HepG2 (cell line): ENCODE data around the gene ZNRD2. TPM values are rescaled to one million over a fixed set of nuclear protein-coding genes. Genes with fewer than 3 reads are reported as not detected.
A peak's percentile ranks its signal among the peaks of the same experiment; 100 is the strongest.

Experiments used
- ATAC-seq: fragments of 200-7000 bp; cut with Tn5 transposase; 3 replicates; pipeline ENCODE4 v1.9.1; 2020; ENCODE audit warnings: mild to moderate bottlenecking, moderate library complexity
- BruUV-seq: library from RNA; stranded (reverse); fragments of 400-500 nt; replicated peaks from 2 replicates; lab custom pipeline; 2021; lab: Mats Ljungman, UMichigan
- CTCF ChIA-PET: fragments of 300-600 bp; formaldehyde crosslinking; extraction: SDS; loops from one replicate; lab custom pipeline; 2021; ENCODE audit warnings: low total read pairs, inconsistent platforms, low intra/inter-chr PET ratio; lab: Yijun Ruan, JAX
- POLR2A ChIA-PET: fragments of 350-600 bp; sonication (Branson Sonifier 250); formaldehyde crosslinking; loops from one replicate; lab custom pipeline; 2020; ENCODE audit warnings: antibody characterized with exemption, inconsistent platforms; lab: Yijun Ruan, JAX
- DNase-seq: peaks from one replicate; pipeline ENCODE4 v3.0.0-alpha.2; 2015; ENCODE audit warnings: low spot score
- FAIRE-seq: peaks from 3 replicates; lab custom pipeline; 2011; peaks lifted over from hg19 to GRCh38; lab: Jason Lieb, UNC
- H2AFZ ChIP-seq: one replicate; pipeline ENCODE4 v1.6.1; 2011; ENCODE audit warnings: low read length, inconsistent platforms
- H3K27ac ChIP-seq: fragments of 300-600 bp; 3 replicates; pipeline ENCODE4 v1.8.0; 2011; ENCODE audit warnings: mixed run types, mild to moderate bottlenecking, mixed read lengths, low read length, inconsistent platforms; ENCODE audit not compliant: insufficient read depth; ENCODE audit errors: extremely low read length
- H3K27me3 ChIP-seq, 2 experiments: fragments of 200-600 bp in 1 of 2; 2 replicates in 1 of 2; 3 replicates in 1 of 2; pipeline versions ENCODE4 v1.6.0 to v1.8.0; 2011; ENCODE audit warnings: low read length in 2 of 2, mild to moderate bottlenecking in 2 of 2, moderate library complexity in 2 of 2, inconsistent platforms in 1 of 2; ENCODE audit not compliant: insufficient read depth in 2 of 2, control insufficient read depth in 1 of 2
- H3K36me3 ChIP-seq, 2 experiments: fragments of 200-600 bp in 1 of 2; replicated peaks in 1 of 2; 2 replicates in 1 of 2; 3 replicates in 1 of 2; pipeline versions ENCODE4 v1.5.1 to v1.8.0; 2011; ENCODE audit warnings: low read length in 2 of 2, inconsistent platforms in 1 of 2; ENCODE audit not compliant: insufficient read depth in 2 of 2, control insufficient read depth in 1 of 2
- H3K4me1 ChIP-seq: 2 replicates; pipeline ENCODE4 v1.5.1; 2012; ENCODE audit warnings: low read length, inconsistent platforms; ENCODE audit not compliant: insufficient read depth
- H3K4me2 ChIP-seq: 2 replicates; pipeline ENCODE4 v1.6.0; 2011; ENCODE audit warnings: low read depth, low read length, inconsistent platforms
- H3K4me3 ChIP-seq, 3 experiments: fragments of 200-600 bp in 1 of 3; sonication (generic), shearing (Covaris generic) in 1 of 3; replicated peaks in 1 of 3; 2 replicates each; pipeline ENCODE4 v1.5.1; 2011 to 2016; ENCODE audit warnings: low read length in 3 of 3, inconsistent platforms in 2 of 3, low read depth in 2 of 3, mild to moderate bottlenecking in 2 of 3, control low read depth in 1 of 3, mixed read lengths in 1 of 3; ENCODE audit not compliant: insufficient read depth in 1 of 3
- H3K79me2 ChIP-seq: one replicate; pipeline ENCODE4 v1.6.1; 2011; ENCODE audit warnings: low read length, inconsistent platforms; ENCODE audit not compliant: insufficient read depth
- H3K9ac ChIP-seq: 2 replicates; pipeline ENCODE4 v1.6.0; 2011; ENCODE audit warnings: mild to moderate bottlenecking, low read depth, low read length, inconsistent platforms; ENCODE audit not compliant: insufficient read depth
- H3K9me3 ChIP-seq: 2 replicates; pipeline ENCODE4 v1.5.1; 2012; ENCODE audit warnings: mild to moderate bottlenecking, low read length
- H4K20me1 ChIP-seq: 2 replicates; pipeline ENCODE4 v1.6.0; 2011; ENCODE audit warnings: inconsistent platforms, mild to moderate bottlenecking, low read length, moderate library complexity; ENCODE audit not compliant: insufficient read depth
- AGO2 ChIP-seq: fragments of 200-400 bp; formaldehyde crosslinking; optimal IDR thresholded peaks from 2 replicates; pipeline ENCODE3; 2017; ENCODE audit warnings: mild to moderate bottlenecking, low read depth, low read length, moderate library complexity
- CEBPB ChIP-seq: IDR thresholded peaks from 2 replicates; pipeline ENCODE4 v1.6.1; 2011; ENCODE audit warnings: low read depth, low read length, improper control_type of control experiment, borderline replicate concordance
- HOXA7 ChIP-seq: sonication (generic); formaldehyde crosslinking; IDR thresholded peaks from 2 replicates; pipeline ENCODE4 v1.8.1; 2022; ENCODE audit warnings: mild to moderate bottlenecking, missing genetic modification reagents, moderate library complexity
- WGBS: methylation state at CpG from one replicate; pipeline ENCODE4 v1.1.6; 2017; ENCODE audit warnings: low lambda C conversion rate; 5-methylcytosine and 5-hydroxymethylcytosine counted together
- in situ Hi-C: cut with HindIII; loops from 2 replicates; pipeline ENCODE4 v1.10.0; 2017; ENCODE audit warnings: low pct_unique_long_range_greater_than_20kb; ENCODE audit not compliant: extremely low pct_ligation_motif_present
- intact Hi-C: fragments of 100-400 bp; cut with micrococcal nuclease; formaldehyde crosslinking; loops from one replicate; pipeline ENCODE4 v1.10.0; 2022; ENCODE audit not compliant: unreplicated experiment
- polyA plus RNA-seq, 8 experiments: library from polyadenylated mRNA; depleted of rRNA in 3 of 8; stranded (reverse) in 7 of 8; unstranded in 1 of 8; fragments of >200 nt; fragmentation: Illumina TruSeq in 4 of 8; extraction: Trizol in 4 of 8; gene quantifications; 2 replicates each; pipeline versions ENCODE4 v1.2.1 to v1.2.3, GENCODE V29; 2011 to 2016; ENCODE audit warnings: low read depth in 4 of 8, missing spikeins in 1 of 8, mixed read lengths in 1 of 8; ENCODE audit not compliant: insufficient read depth in 1 of 8
- total RNA-seq, 5 experiments: library from RNA; depleted of rRNA; stranded (reverse); fragments of >200 nt; fragmentation: Illumina TruSeq; extraction: Trizol; gene quantifications; 2 replicates each; pipeline ENCODE4 v1.2.3, GENCODE V29; 2016; ENCODE audit warnings: low read depth in 1 of 5
- TF ChIP-seq, protein P1 (sequence below): sonication (generic); formaldehyde crosslinking; IDR thresholded peaks from 2 replicates; pipeline ENCODE4 v1.4.0; 2020; ENCODE audit warnings: mild to moderate bottlenecking, missing genetic modification reagents

Gene ZNRD2
- total and polyA plus RNA-seq, 2 of the 13 experiments (the other 11 are each of a cell fraction or from before 2014, with no cell fraction given) = 29.2 to 34.0 TPM

DNA sequence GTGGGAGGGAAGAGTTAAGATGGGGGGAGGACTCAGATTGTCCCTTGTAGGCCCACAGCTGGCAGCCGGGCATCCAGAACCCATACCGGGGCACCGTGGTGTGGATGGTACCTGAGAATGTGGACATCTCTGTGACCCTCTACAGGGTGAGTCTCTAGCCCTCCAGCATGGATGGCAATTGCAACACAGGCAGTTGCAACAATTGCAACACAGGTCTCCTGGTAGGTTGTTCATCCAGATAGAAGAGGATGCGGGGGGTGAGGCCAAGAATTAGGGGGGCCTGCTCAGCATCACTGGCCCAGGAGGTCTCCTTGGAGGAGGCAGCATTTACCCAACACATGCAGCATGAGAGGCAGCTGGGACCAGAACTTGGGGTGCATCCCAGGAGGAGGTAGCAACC lies 9.0 kb downstream of the ZNRD2 start:
- no peak for DNase-seq
- Histone ChIP-seq H3K4me1 (peaks cover 53% of the 10 kb centered on the region), H2AFZ (no peak overlapping the region), H3K79me2 (peaks cover 1% of the 10 kb centered on the region), H3K9me3 (no peaks in the 10 kb centered on the region), H3K4me3 (no peak overlapping the region), H3K27me3 (no peaks in the 10 kb centered on the region), H3K4me2 (no peak overlapping the region), H3K36me3 (0 out of 5 replicates have a peak, but pooled peaks cover 0 to 4% of the 10 kb centered on the region in 2 experiments), H4K20me1 (no peaks in the 10 kb centered on the region), H3K9ac (no peak overlapping the region), H3K27ac (no peak overlapping the region)
- ChIA-PET POLR2A (no interaction called here), CTCF (no interaction called here)
- intact Hi-C loops (no loop called here), in situ Hi-C loops (loop anchor here (5.0 kb wide), 1 partner anchor 33 kb away; the partner anchor contains the start of gene MAP3K11)
- no peak for TF ChIP-seq HOXA7
- TF ChIP-seq CEBPB = peak; percentile 81
- 73% methylated on average over 4 of the region's 4 CpGs for WGBS
- FAIRE-seq = no peak
- BruUV-seq = no TSS peak
- no peak for ATAC-seq

DNA sequence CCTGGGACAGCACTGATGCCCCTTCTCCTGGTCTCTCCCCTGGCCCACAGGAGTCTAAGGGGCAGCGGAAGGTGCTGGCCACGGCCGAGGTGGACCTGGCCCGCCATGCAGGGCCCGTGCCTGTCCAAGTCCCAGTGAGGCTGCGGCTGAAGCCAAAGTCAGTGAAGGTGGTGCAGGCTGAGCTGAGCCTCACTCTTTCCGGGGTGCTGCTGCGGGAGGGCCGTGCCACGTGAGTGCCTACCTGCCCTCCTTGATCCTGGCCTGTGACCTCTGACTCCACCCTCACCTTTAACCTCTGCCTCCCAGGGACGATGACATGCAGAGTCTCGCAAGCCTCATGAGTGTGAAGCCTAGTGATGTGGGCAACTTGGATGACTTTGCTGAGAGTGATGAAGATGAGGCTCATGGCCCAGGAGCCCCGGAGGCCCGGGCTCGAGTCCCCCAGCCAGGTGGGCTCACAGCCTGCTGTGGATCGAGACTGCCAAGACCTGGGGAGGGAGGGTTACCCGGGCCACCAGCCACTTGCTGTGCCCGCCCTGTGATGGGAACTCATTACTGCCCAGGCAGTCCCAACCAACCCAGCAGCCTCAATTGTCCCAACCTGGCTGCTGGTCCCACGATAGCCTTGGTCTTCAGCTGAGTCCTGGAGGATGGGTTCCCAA lies 9.9 kb downstream of the ZNRD2 start:
- 0 out of 5 replicates have a peak, but pooled peaks cover 0 to 4% of the 10 kb centered on the region in 2 experiments for H3K36me3 ChIP-seq
- no peak overlapping the region for H3K9ac ChIP-seq
- ChIA-PET CTCF (no interaction called here), POLR2A (interaction anchor here (0.6 kb wide), 1 partner anchor 24 kb away, joined by 3 read pairs; no protein-coding TSS in a partner anchor)
- no peak overlapping the region for H3K27ac ChIP-seq
- BruUV-seq = no TSS peak
- in situ Hi-C loops (no loop called here), intact Hi-C loops (no loop called here)
- no peak overlapping the region for H2AFZ ChIP-seq
- 100% methylated on average over 5 of the region's 19 CpGs for WGBS
- DNase-seq (no peak), FAIRE-seq (no peak), ATAC-seq (no peak)
- TF ChIP-seq AGO2 = peak; percentile 12
- TF ChIP-seq, protein P1, sequence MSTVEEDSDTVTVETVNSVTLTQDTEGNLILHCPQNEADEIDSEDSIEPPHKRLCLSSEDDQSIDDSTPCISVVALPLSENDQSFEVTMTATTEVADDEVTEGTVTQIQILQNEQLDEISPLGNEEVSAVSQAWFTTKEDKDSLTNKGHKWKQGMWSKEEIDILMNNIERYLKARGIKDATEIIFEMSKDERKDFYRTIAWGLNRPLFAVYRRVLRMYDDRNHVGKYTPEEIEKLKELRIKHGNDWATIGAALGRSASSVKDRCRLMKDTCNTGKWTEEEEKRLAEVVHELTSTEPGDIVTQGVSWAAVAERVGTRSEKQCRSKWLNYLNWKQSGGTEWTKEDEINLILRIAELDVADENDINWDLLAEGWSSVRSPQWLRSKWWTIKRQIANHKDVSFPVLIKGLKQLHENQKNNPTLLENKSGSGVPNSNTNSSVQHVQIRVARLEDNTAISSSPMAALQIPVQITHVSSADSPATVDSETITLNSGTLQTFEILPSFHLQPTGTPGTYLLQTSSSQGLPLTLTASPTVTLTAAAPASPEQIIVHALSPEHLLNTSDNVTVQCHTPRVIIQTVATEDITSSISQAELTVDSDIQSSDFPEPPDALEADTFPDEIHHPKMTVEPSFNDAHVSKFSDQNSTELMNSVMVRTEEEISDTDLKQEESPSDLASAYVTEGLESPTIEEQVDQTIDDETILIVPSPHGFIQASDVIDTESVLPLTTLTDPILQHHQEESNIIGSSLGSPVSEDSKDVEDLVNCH (CRISPR knock-in tag) = no peak
- no peaks in the 10 kb centered on the region for H3K27me3 ChIP-seq
- no peak overlapping the region for H3K4me3 ChIP-seq
- no peak overlapping the region for H3K4me2 ChIP-seq
- H3K9me3 ChIP-seq = no peaks in the 10 kb centered on the region
- H3K79me2 ChIP-seq = peaks cover 1% of the 10 kb centered on the region
- H3K4me1 ChIP-seq = peaks cover 48% of the 10 kb centered on the region
- H4K20me1 ChIP-seq = no peaks in the 10 kb centered on the region
